CD4-positive, alpha-beta T cell (primary cell): ENCODE data around the gene DTNB. TPM values are rescaled to one million over a fixed set of nuclear protein-coding genes. Genes with fewer than 3 reads are reported as not detected.

ENCODE experiments used
- ATAC-seq: fragments of 200-7000 bp; cut with Tn5 transposase; one replicate; pipeline ENCODE4 v1.10.0; 2022; ENCODE audit warnings: mild to moderate bottlenecking; ENCODE audit not compliant: poor library complexity
- CTCF ChIA-PET: fragments of 350-600 bp; sonication (Branson Sonifier 250); formaldehyde crosslinking; loops from one replicate; lab custom pipeline; 2021; ENCODE audit warnings: antibody characterized with exemption, inconsistent platforms; lab: Charles Lee
- POLR2A ChIA-PET: fragments of 350-600 bp; sonication (Branson Sonifier 250); formaldehyde crosslinking; loops from one replicate; lab custom pipeline; 2021; ENCODE audit warnings: antibody characterized with exemption, inconsistent platforms; lab: Charles Lee
- DNase-seq, 14 experiments: peaks; one replicate each; pipeline ENCODE4 v3.0.0-alpha.2; 2013 to 2020; ENCODE audit warnings: mixed read lengths in 2 of 14
- H3K27ac ChIP-seq, 2 donors: one replicate each; pipeline versions ENCODE4 v1.5.1 to v1.7.0; 2013; ENCODE audit warnings: low read length in 2 of 2, low read depth in 1 of 2, mild to moderate bottlenecking in 1 of 2
- H3K27me3 ChIP-seq, 2 experiments: 1 replicate in 1 of 2; 2 replicates in 1 of 2; pipeline versions ENCODE4 v1.6.1 to v1.7.0; 2013; ENCODE audit warnings: low read length in 2 of 2, control low read depth in 1 of 2, mild to moderate bottlenecking in 1 of 2, moderate library complexity in 1 of 2; ENCODE audit not compliant: insufficient read depth in 2 of 2, control insufficient read depth in 1 of 2
- H3K36me3 ChIP-seq: one replicate; pipeline ENCODE4 v1.6.1; 2013; ENCODE audit warnings: low read length, control low read depth; ENCODE audit not compliant: insufficient read depth
- H3K4me1 ChIP-seq: one replicate; pipeline ENCODE4 v1.6.1; 2013; ENCODE audit warnings: low read length, control low read depth; ENCODE audit not compliant: insufficient read depth
- H3K4me3 ChIP-seq: one replicate; pipeline ENCODE4 v1.5.1; 2013; ENCODE audit warnings: mild to moderate bottlenecking, low read length, moderate library complexity
- H3K9me3 ChIP-seq, 2 experiments: 1 replicate in 1 of 2; 2 replicates in 1 of 2; pipeline versions ENCODE4 v1.6.1 to v1.7.0; 2013; ENCODE audit warnings: low read length in 2 of 2, mild to moderate bottlenecking in 2 of 2, control low read depth in 1 of 2, moderate library complexity in 1 of 2; ENCODE audit not compliant: control insufficient read depth in 1 of 2, insufficient read depth in 1 of 2
- H3K27ac Mint-ChIP-seq: one replicate; pipeline ENCODE4 v1.8.0; 2020; ENCODE audit warnings: mixed read lengths
- H3K27me3 Mint-ChIP-seq: one replicate; pipeline ENCODE4 v1.8.0; 2021; ENCODE audit warnings: mixed read lengths
- H3K36me3 Mint-ChIP-seq: one replicate; pipeline ENCODE4 v1.8.0; 2021; ENCODE audit warnings: low read depth, mixed read lengths
- H3K4me1 Mint-ChIP-seq: one replicate; pipeline ENCODE4 v1.8.0; 2021; ENCODE audit warnings: low read depth, mixed read lengths
- H3K4me3 Mint-ChIP-seq: one replicate; pipeline ENCODE4 v1.8.0; 2020; ENCODE audit warnings: mild to moderate bottlenecking, mixed read lengths
- H3K9me3 Mint-ChIP-seq: one replicate; pipeline ENCODE4 v1.8.0; 2020; ENCODE audit warnings: mixed read lengths
- intact Hi-C, 2 experiments: fragments of 100-400 bp; cut with DNase I in 1 of 2; cut with micrococcal nuclease in 1 of 2; formaldehyde crosslinking; loops; one replicate each; pipeline versions ENCODE4 v1.15.1 to v1.9.0; 2023 to 2025; cut with DNase I, micrococcal nuclease
- total RNA-seq, 174 experiments: library from RNA in 2 of 174; stranded (reverse) in 2 of 174; gene quantifications; one replicate each; pipeline ENCODE4 v1.2.3 and lab custom pipeline; 2021 to 2026
- TF ChIP-seq, protein P1 (sequence below): fragments of 200-600 bp; IDR thresholded peaks from one replicate; pipeline ENCODE4 v1.8.0; 2022; ENCODE audit warnings: antibody characterized with exemption, mild to moderate bottlenecking

The DTNB gene
- total RNA-seq, 2 experiments from 2014 or later: 30.1 to 33.6 TPM

DNA sequence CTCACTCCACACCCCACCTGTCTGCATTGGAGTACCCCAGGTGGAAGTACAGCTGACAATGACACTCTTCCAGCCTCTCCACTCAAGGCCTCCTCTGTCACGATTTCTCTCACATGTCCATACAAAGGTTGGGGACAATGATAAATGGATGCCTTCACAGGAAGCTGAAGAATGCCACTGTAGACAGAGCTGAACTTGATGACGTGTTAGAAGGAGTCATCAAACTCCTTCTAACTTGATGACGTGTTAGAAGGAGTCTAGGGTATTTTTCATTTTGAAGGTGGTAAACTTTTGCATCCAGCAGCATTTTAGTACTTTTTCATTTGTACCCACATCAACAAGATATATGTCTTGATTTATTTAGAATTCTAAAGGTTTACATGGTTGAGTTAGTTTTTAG is 168.2 kb downstream of the DTNB start:
- DNase-seq: no peak
- H3K4me1 Mint-ChIP-seq: no peaks in the 10 kb centered on the region
- intact Hi-C loops: no loop called here
- no peaks in the 10 kb centered on the region for H3K4me1 ChIP-seq
- no peak for ATAC-seq
- no peaks in the 10 kb centered on the region for H3K27me3 Mint-ChIP-seq
- no peaks in the 10 kb centered on the region for H3K36me3 Mint-ChIP-seq
- ChIA-PET POLR2A (no interaction called here), CTCF (interaction anchor here (0.6 to 1.5 kb wide), 3 partner anchors 19 to 1226 kb away, joined by 3 read pairs; no protein-coding TSS in a partner anchor)
- no peaks in the 10 kb centered on the region for H3K36me3 ChIP-seq
- TF ChIP-seq, protein P1, sequence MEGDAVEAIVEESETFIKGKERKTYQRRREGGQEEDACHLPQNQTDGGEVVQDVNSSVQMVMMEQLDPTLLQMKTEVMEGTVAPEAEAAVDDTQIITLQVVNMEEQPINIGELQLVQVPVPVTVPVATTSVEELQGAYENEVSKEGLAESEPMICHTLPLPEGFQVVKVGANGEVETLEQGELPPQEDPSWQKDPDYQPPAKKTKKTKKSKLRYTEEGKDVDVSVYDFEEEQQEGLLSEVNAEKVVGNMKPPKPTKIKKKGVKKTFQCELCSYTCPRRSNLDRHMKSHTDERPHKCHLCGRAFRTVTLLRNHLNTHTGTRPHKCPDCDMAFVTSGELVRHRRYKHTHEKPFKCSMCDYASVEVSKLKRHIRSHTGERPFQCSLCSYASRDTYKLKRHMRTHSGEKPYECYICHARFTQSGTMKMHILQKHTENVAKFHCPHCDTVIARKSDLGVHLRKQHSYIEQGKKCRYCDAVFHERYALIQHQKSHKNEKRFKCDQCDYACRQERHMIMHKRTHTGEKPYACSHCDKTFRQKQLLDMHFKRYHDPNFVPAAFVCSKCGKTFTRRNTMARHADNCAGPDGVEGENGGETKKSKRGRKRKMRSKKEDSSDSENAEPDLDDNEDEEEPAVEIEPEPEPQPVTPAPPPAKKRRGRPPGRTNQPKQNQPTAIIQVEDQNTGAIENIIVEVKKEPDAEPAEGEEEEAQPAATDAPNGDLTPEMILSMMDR: no peak
- H3K4me3 ChIP-seq: no peak overlapping the region
- no peak overlapping the region for H3K27ac ChIP-seq
- no peaks in the 10 kb centered on the region for H3K9me3 ChIP-seq
- no peak overlapping the region for H3K4me3 Mint-ChIP-seq
- no peaks in the 10 kb centered on the region for H3K9me3 Mint-ChIP-seq
- H3K27ac Mint-ChIP-seq: no peak overlapping the region
- no peaks in the 10 kb centered on the region for H3K27me3 ChIP-seq

DNA sequence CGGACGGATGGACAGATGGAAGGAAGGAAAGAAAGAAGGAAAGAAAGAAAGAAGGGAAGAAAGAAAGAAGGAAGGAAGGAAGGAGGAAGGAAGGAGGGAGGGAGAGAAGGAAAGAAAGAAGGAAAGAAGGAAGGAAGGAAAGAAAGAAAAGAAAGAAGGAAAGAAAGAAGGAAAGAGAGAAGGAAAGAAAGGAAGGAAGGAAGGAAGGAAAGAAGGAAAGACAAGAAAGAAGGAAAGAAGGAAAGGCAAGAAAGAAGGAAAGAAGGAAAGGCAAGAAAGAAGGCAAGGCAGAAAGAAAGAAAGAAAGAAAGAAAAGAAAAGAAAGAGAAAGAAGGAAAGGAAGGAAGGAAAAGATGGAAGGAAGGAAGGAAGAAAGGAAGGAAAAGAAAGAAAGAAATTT is 169.1 kb downstream of the DTNB start:
- Mint-ChIP-seq H3K4me1 (no peaks in the 10 kb centered on the region), H3K4me3 (no peak overlapping the region), H3K27ac (no peak overlapping the region), H3K36me3 (no peaks in the 10 kb centered on the region), H3K27me3 (no peaks in the 10 kb centered on the region), H3K9me3 (no peaks in the 10 kb centered on the region)
- intact Hi-C loops: no loop called here
- H3K4me3 ChIP-seq: no peak overlapping the region
- DNase-seq (no peak), ATAC-seq (no peak)
- ChIA-PET POLR2A (interaction anchor here (0.6 kb wide), 1 partner anchor 19 kb away, joined by 3 read pairs; no protein-coding TSS in a partner anchor), CTCF (interaction anchor here (1.5 kb wide), 1 partner anchor 142 kb away, joined by 3 read pairs; no protein-coding TSS in a partner anchor)
- peaks cover 3% of the 10 kb centered on the region for H3K36me3 ChIP-seq
- no peaks in the 10 kb centered on the region for H3K27me3 ChIP-seq
- no peak overlapping the region for H3K27ac ChIP-seq
- H3K9me3 ChIP-seq: no peaks in the 10 kb centered on the region
- H3K4me1 ChIP-seq: no peaks in the 10 kb centered on the region
- TF ChIP-seq, protein P1: no peak

DNA sequence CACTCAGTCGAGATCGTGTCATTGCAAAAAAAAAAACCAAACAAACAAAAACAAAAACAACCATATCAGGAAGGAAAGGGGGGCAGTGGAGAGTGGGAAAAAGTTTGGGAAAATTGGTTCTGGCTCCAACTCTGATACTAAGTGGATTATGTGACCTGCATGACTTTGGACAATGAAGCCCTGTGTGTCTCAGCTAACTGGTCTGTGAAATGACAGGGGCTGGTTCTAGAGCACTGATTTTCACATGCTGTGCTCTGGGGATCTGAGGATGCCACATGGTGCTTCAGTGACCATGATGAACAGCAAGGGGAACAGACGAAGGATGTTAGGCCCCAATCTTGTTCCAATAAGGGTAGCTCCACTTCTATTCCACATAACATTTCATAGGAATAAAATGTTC is 174.2 kb downstream of the DTNB start:
- CTCF ChIA-PET: interaction anchor here (1.1 kb wide), 1 partner anchor 11 kb away, joined by 4 read pairs; no protein-coding TSS in a partner anchor
- H3K27me3 Mint-ChIP-seq: no peaks in the 10 kb centered on the region
- Histone ChIP-seq H3K36me3 (peaks cover 7% of the 10 kb centered on the region), H3K4me3 (no peak overlapping the region), H3K27me3 (no peaks in the 10 kb centered on the region), H3K27ac (no peak overlapping the region), H3K9me3 (no peaks in the 10 kb centered on the region), H3K4me1 (no peaks in the 10 kb centered on the region)
- DNase-seq (no peak), ATAC-seq (no peak)
- no peaks in the 10 kb centered on the region for H3K4me1 Mint-ChIP-seq
- TF ChIP-seq, protein P1: no peak
- H3K9me3 Mint-ChIP-seq: no peaks in the 10 kb centered on the region
- intact Hi-C loops: no loop called here
- peaks cover 20% of the 10 kb centered on the region for H3K36me3 Mint-ChIP-seq
- no peak overlapping the region for H3K4me3 Mint-ChIP-seq
- POLR2A ChIA-PET: no interaction called here
- no peak overlapping the region for H3K27ac Mint-ChIP-seq
